B cell (primary cell): Measurements from ENCODE around the gene MROH8. TPM values are rescaled to one million over a fixed set of nuclear protein-coding genes. Genes with fewer than 3 reads are reported as not detected.

ENCODE experiments used
- ATAC-seq: fragments of 200-7000 bp; cut with Tn5 transposase; one replicate; pipeline ENCODE4 v1.10.0; 2021; ENCODE audit warnings: low read depth, mild to moderate bottlenecking, moderate number of reproducible peaks, moderate library complexity
- CTCF ChIA-PET: fragments of 350-600 bp; sonication (Branson Sonifier 250); formaldehyde crosslinking; loops from one replicate; lab custom pipeline; 2021; ENCODE audit warnings: antibody characterized with exemption, inconsistent platforms; lab: Charles Lee
- POLR2A ChIA-PET: fragments of 350-600 bp; sonication (Branson Sonifier 250); formaldehyde crosslinking; loops from one replicate; lab custom pipeline; 2021; ENCODE audit warnings: antibody characterized with exemption; lab: Charles Lee
- DNase-seq: peaks from one replicate; pipeline ENCODE4 v3.0.0; 2013
- H2AFZ ChIP-seq: 2 replicates; pipeline ENCODE4 v1.6.1; 2012; ENCODE audit warnings: mild to moderate bottlenecking, low read depth, low read length; ENCODE audit not compliant: insufficient read depth, poor library complexity, severe bottlenecking
- H3K27ac ChIP-seq, 2 donors: 1 replicate in 1 of 2; 2 replicates in 1 of 2; pipeline ENCODE4 v1.5.1; 2012 to 2013; ENCODE audit warnings: low read length in 2 of 2, mild to moderate bottlenecking in 2 of 2, moderate library complexity in 1 of 2
- H3K27me3 ChIP-seq, 4 experiments: fragments of 200-600 bp in 1 of 4; sonication (generic) in 1 of 4; replicated peaks in 1 of 4; 1 replicate in 2 of 4; 2 replicates in 2 of 4; pipeline versions ENCODE4 v1.6.1 to v1.7.0; 2013 to 2016; ENCODE audit warnings: low read length in 3 of 4, mild to moderate bottlenecking in 2 of 4, mixed read lengths in 1 of 4, moderate library complexity in 1 of 4; ENCODE audit not compliant: insufficient read depth in 4 of 4, control insufficient read depth in 3 of 4; ENCODE audit errors: control extremely low read depth in 1 of 4
- H3K36me3 ChIP-seq, 2 experiments: replicated peaks in 1 of 2; 1 replicate in 1 of 2; 2 replicates in 1 of 2; pipeline versions ENCODE4 v1.6.1 to v1.7.1; 2013; ENCODE audit warnings: low read length in 1 of 2; ENCODE audit not compliant: insufficient read depth in 2 of 2, control insufficient read depth in 1 of 2; ENCODE audit errors: control extremely low read depth in 1 of 2, extremely low read depth in 1 of 2
- H3K4me1 ChIP-seq, 2 donors: fragments of 200-600 bp in 1 of 2; sonication (generic) in 1 of 2; 1 replicate in 1 of 2; 2 replicates in 1 of 2; pipeline versions ENCODE4 v1.5.1 to v1.6.1; 2013 to 2017; ENCODE audit warnings: low read length in 2 of 2; ENCODE audit not compliant: control insufficient read depth in 2 of 2, insufficient read depth in 2 of 2
- H3K4me2 ChIP-seq: replicated peaks from 2 replicates; pipeline ENCODE3; 2012; ENCODE audit warnings: mild to moderate bottlenecking, low read depth, low read length; ENCODE audit not compliant: poor library complexity, severe bottlenecking
- H3K4me3 ChIP-seq, 5 experiments: fragments of 200-600 bp in 1 of 5; sonication (generic) in 1 of 5; 1 replicate in 3 of 5; 2 replicates in 2 of 5; pipeline versions ENCODE4 v1.5.1 to v1.7.0; 2011 to 2016; ENCODE audit warnings: low read length in 4 of 5, mild to moderate bottlenecking in 4 of 5, low read depth in 2 of 5, control low read depth in 1 of 5, moderate library complexity in 1 of 5; ENCODE audit not compliant: insufficient read depth in 1 of 5; ENCODE audit errors: control extremely low read depth in 1 of 5, extremely low read depth in 1 of 5
- H3K79me2 ChIP-seq: fragments of 200-600 bp; sonication (generic); one replicate; pipeline ENCODE4 v1.6.0; 2016; ENCODE audit warnings: low read length; ENCODE audit not compliant: control insufficient read depth, insufficient read depth
- H3K9ac ChIP-seq: fragments of 200-600 bp; sonication (generic); 2 replicates; pipeline ENCODE4 v1.6.1; 2017; ENCODE audit warnings: mild to moderate bottlenecking, low read length, moderate library complexity
- H3K9me3 ChIP-seq, 3 donors: one replicate each; pipeline versions ENCODE4 v1.6.1 to v1.7.1; 2013; ENCODE audit warnings: low read length in 2 of 3; ENCODE audit not compliant: control insufficient read depth in 2 of 3, insufficient read depth in 1 of 3; ENCODE audit errors: control extremely low read depth in 1 of 3
- H4K20me1 ChIP-seq: 2 replicates; pipeline ENCODE4 v1.6.0; 2012; ENCODE audit warnings: mild to moderate bottlenecking, low read length; ENCODE audit not compliant: insufficient read depth, control insufficient read depth, poor library complexity, severe bottlenecking
- H3K27ac Mint-ChIP-seq: one replicate; pipeline ENCODE4 v1.8.0; 2021; ENCODE audit warnings: mixed read lengths
- H3K27me3 Mint-ChIP-seq: one replicate; pipeline ENCODE4 v1.8.0; 2021; ENCODE audit warnings: mixed read lengths
- H3K4me1 Mint-ChIP-seq: one replicate; pipeline ENCODE4 v1.8.0; 2021; ENCODE audit warnings: mixed read lengths
- H3K4me3 Mint-ChIP-seq: one replicate; pipeline ENCODE4 v1.8.0; 2021; ENCODE audit warnings: mixed read lengths
- H3K9me3 Mint-ChIP-seq: one replicate; pipeline ENCODE4 v1.8.0; 2022; ENCODE audit warnings: mixed read lengths; ENCODE audit not compliant: insufficient read depth
- CTCF ChIP-seq: fragments of 200-600 bp; IDR thresholded peaks from one replicate; pipeline ENCODE4 v1.8.0; 2022; ENCODE audit warnings: antibody characterized with exemption, mild to moderate bottlenecking
- EZH2 ChIP-seq: IDR thresholded peaks from 2 replicates; pipeline ENCODE4 v1.6.1; 2012; ENCODE audit warnings: borderline replicate concordance, low read depth, mild to moderate bottlenecking, moderate library complexity, low read length; ENCODE audit not compliant: insufficient read depth, poor library complexity, severe bottlenecking
- WGBS: methylation state at CpG from one replicate; pipeline ENCODE4 v1.1.5; 2013; ENCODE audit warnings: missing lambda C conversion rate; ENCODE audit not compliant: insufficient coverage; 5-methylcytosine and 5-hydroxymethylcytosine counted together
- intact Hi-C: fragments of 100-400 bp; cut with micrococcal nuclease; formaldehyde crosslinking; loops from one replicate; pipeline ENCODE4 v1.10.0; 2022
- polyA plus RNA-seq: library from polyadenylated mRNA; depleted of rRNA; stranded (reverse); fragments of >200 nt; gene quantifications from 2 replicates; pipeline ENCODE4 v1.2.3, GENCODE V29; 2012
- total RNA-seq, 2 donors: library from RNA; stranded (reverse); fragments of 120-200 nt in 1 of 2; gene quantifications; 1 replicate in 1 of 2; 2 replicates in 1 of 2; pipeline versions ENCODE4 v1.2.3 to v1.2.4, GENCODE V29; 2013 to 2022

The MROH8 gene
- total and polyA plus RNA-seq, 2 donors (not counting 1 experiment from before 2014, with no cell fraction given), result 3.8 to 4.6 TPM

GRCh38 chr20:37190354-37191112 lies 11.2 kb upstream of the MROH8 start:
- Mint-ChIP-seq H3K4me1 (peaks cover 47% of the 10 kb centered on the region), H3K27ac (peak overlapping the region; percentile 61), H3K9me3 (no peaks in the 10 kb centered on the region), H3K27me3 (no peaks in the 10 kb centered on the region), H3K4me3 (no peak overlapping the region)
- Histone ChIP-seq H3K27ac (peak overlapping the region in 1 of 2 donors; percentile 47), H3K27me3 (no peaks in the 10 kb centered on the region), H3K4me2 (no peak overlapping the region), H3K4me3 (no peak overlapping the region), H3K9ac (no peak overlapping the region), H4K20me1 (peaks cover 49% of the 10 kb centered on the region), H3K79me2 (peaks cover 83% of the 10 kb centered on the region), H3K9me3 (no peaks in the 10 kb centered on the region), H3K36me3 (peaks cover 0 to 42% of the 10 kb centered on the region in 2 experiments), H2AFZ (no peak overlapping the region), H3K4me1 (peaks cover 18 to 37% of the 10 kb centered on the region in 2 donors)
- 100% methylated on average over 2 of the region's 9 CpGs for WGBS
- no peak for TF ChIP-seq CTCF
- POLR2A ChIA-PET, result interaction anchor here (0.6 to 2.0 kb wide), 2 partner anchors 12 to 140 kb away, joined by 6 to 8 read pairs; partner anchors contain the start of genes MROH8 and RPN2
- intact Hi-C loops, result loop anchor here (10.0 kb wide), 1 partner anchor 804 kb away; no protein-coding TSS in a partner anchor
- no peak for ATAC-seq
- no peak for DNase-seq
- CTCF ChIA-PET, result interaction anchor here (0.6 to 17.7 kb wide), 12 partner anchors 8 to 342 kb away, joined by 3 to 307 read pairs (median 8); partner anchors contain the start of genes BLCAP, MROH8 and RPN2

GRCh38 chr20:37189416-37190016 lies 10.2 kb upstream of the MROH8 start:
- H3K4me3 ChIP-seq, result no peak overlapping the region
- H3K79me2 ChIP-seq, result peaks cover 81% of the 10 kb centered on the region
- peak overlapping the region; percentile 12 for H3K4me2 ChIP-seq
- ChIA-PET POLR2A (interaction anchor here (2.0 kb wide), 1 partner anchor 11 kb away, joined by 8 read pairs; the partner anchor contains the start of genes MROH8 and RPN2), CTCF (interaction anchor here (0.8 to 17.7 kb wide), 9 partner anchors 8 to 343 kb away, joined by 3 to 307 read pairs (median 6); partner anchors contain the start of genes BLCAP, MROH8 and RPN2)
- H3K27me3 Mint-ChIP-seq, result no peaks in the 10 kb centered on the region
- no peaks in the 10 kb centered on the region for H3K9me3 Mint-ChIP-seq
- ATAC-seq, result no peak
- H3K9me3 ChIP-seq, result no peaks in the 10 kb centered on the region
- peaks cover 15 to 27% of the 10 kb centered on the region in 2 donors for H3K4me1 ChIP-seq
- no peaks in the 10 kb centered on the region for H3K27me3 ChIP-seq
- H3K36me3 ChIP-seq, result peaks cover 0 to 51% of the 10 kb centered on the region in 2 experiments
- no peak overlapping the region for H3K9ac ChIP-seq
- TF ChIP-seq CTCF, result no peak
- TF ChIP-seq EZH2, result no peak
- H3K27ac Mint-ChIP-seq, result peak overlapping the region; percentile 42
- intact Hi-C loops, result loop anchor here (10.0 kb wide), 1 partner anchor 805 kb away; no protein-coding TSS in a partner anchor
- 63% methylated on average over 4 of the region's 6 CpGs for WGBS
- H2AFZ ChIP-seq, result peak overlapping the region; percentile 5
- peak overlapping the region; percentile 11 for H3K4me3 Mint-ChIP-seq
- H3K4me1 Mint-ChIP-seq, result peaks cover 44% of the 10 kb centered on the region
- H4K20me1 ChIP-seq, result peaks cover 41% of the 10 kb centered on the region
- no peak for DNase-seq
- H3K27ac ChIP-seq, result peak overlapping the region in 1 of 2 donors; percentile 47
